Ascending aorta (tissue), 2 donors: ENCODE data around the gene TWSG1. TPM values are rescaled to one million over a fixed set of nuclear protein-coding genes. Genes with fewer than 3 reads are reported as not detected.

Source experiments
- DNase-seq, 2 donors: peaks; one replicate each; pipeline ENCODE4 v3.0.0-alpha.2; 2019; ENCODE audit warnings: low spot score in 2 of 2
- H3K27ac ChIP-seq, 2 donors: fragments of 200-600 bp; sonication (generic); one replicate each; pipeline ENCODE4 v1.5.1; 2016 to 2017; ENCODE audit warnings: mild to moderate bottlenecking in 1 of 2
- H3K27me3 ChIP-seq: fragments of 200-600 bp; sonication (generic); one replicate; pipeline ENCODE4 v1.5.1; 2017
- H3K36me3 ChIP-seq, 2 donors: fragments of 200-600 bp; sonication (generic); one replicate each; pipeline ENCODE4 v1.5.1; 2016
- H3K4me1 ChIP-seq, 2 donors: fragments of 200-600 bp; sonication (generic); one replicate each; pipeline ENCODE4 v1.5.1; 2016 to 2017; ENCODE audit warnings: mild to moderate bottlenecking in 1 of 2
- H3K4me3 ChIP-seq, 2 donors: fragments of 200-600 bp; sonication (generic); one replicate each; pipeline ENCODE4 v1.5.1; 2016 to 2017; ENCODE audit warnings: mild to moderate bottlenecking in 1 of 2
- H3K9me3 ChIP-seq, 2 donors: fragments of 200-600 bp; sonication (generic); one replicate each; pipeline ENCODE4 v1.5.1; 2016
- CTCF ChIP-seq, 3 experiments: fragments of 200-600 bp in 2 of 3; fragments of 450-650 bp in 1 of 3; sonication (generic) in 2 of 3; IDR thresholded peaks; one replicate each; pipeline ENCODE4 v1.5.1; 2016 to 2019; ENCODE audit warnings: antibody characterized with exemption in 3 of 3, mild to moderate bottlenecking in 1 of 3, moderate library complexity in 1 of 3
- intact Hi-C: fragments of 100-400 bp; cut with DNase I; formaldehyde crosslinking; loops from one replicate; pipeline ENCODE4 v1.15.1; 2023
- total RNA-seq: library from RNA; depleted of rRNA; stranded (reverse); fragments of >200 nt; gene quantifications from one replicate; pipeline ENCODE4 v1.1.0, GENCODE V29; 2016

The TWSG1 gene
- total RNA-seq, 1 donor from 2014 or later = 25.0 TPM

- Histone ChIP-seq H3K36me3 (peaks cover 0 to 9% of the 10 kb centered on the region in 2 donors), H3K9me3 (no peaks in the 10 kb centered on the region), H3K4me1 (no peaks in the 10 kb centered on the region), H3K4me3 (no peak overlapping the region), H3K27me3 (no peaks in the 10 kb centered on the region), H3K27ac (no peak overlapping the region)
- no peak for DNase-seq
- intact Hi-C loops = no loop called here
- no peak for TF ChIP-seq CTCF (IDR thresholded peaks at IDR 0.05)
These were observed 69.4 kb downstream of the TWSG1 start for GRCh38 chr18:9403795-9404564.

GRCh38 chr18:9404565-9405060 lies 70.0 kb downstream of the TWSG1 start:
- intact Hi-C loops = no loop called here
- no peaks in the 10 kb centered on the region for H3K4me1 ChIP-seq
- no peaks in the 10 kb centered on the region for H3K9me3 ChIP-seq
- no peak for DNase-seq
- H3K27ac ChIP-seq = no peak overlapping the region
- no peak overlapping the region for H3K4me3 ChIP-seq
- peaks cover 0 to 4% of the 10 kb centered on the region in 2 donors for H3K36me3 ChIP-seq
- no peak for TF ChIP-seq CTCF (IDR thresholded peaks at IDR 0.05)
- no peaks in the 10 kb centered on the region for H3K27me3 ChIP-seq

GRCh38 chr18:9405130-9405529 lies 70.6 kb downstream of the TWSG1 start:
- H3K36me3 ChIP-seq = peaks cover 0 to 3% of the 10 kb centered on the region in 2 donors
- no peaks in the 10 kb centered on the region for H3K4me1 ChIP-seq
- no peaks in the 10 kb centered on the region for H3K27me3 ChIP-seq
- no peak for TF ChIP-seq CTCF (IDR thresholded peaks at IDR 0.05)
- no peak for DNase-seq
- no peak overlapping the region for H3K4me3 ChIP-seq
- H3K9me3 ChIP-seq = no peaks in the 10 kb centered on the region
- no peak overlapping the region for H3K27ac ChIP-seq
- intact Hi-C loops = no loop called here

GRCh38 chr18:9405977-9406376 lies 71.4 kb downstream of the TWSG1 start:
- no peak overlapping the region for H3K27ac ChIP-seq
- TF ChIP-seq CTCF (IDR thresholded peaks at IDR 0.05) = no peak
- no peak overlapping the region for H3K4me3 ChIP-seq
- H3K4me1 ChIP-seq = no peaks in the 10 kb centered on the region
- no peaks in the 10 kb centered on the region for H3K9me3 ChIP-seq
- intact Hi-C loops = no loop called here
- H3K27me3 ChIP-seq = no peaks in the 10 kb centered on the region
- H3K36me3 ChIP-seq = peaks cover 0 to 3% of the 10 kb centered on the region in 2 donors
- no peak for DNase-seq

DNA sequence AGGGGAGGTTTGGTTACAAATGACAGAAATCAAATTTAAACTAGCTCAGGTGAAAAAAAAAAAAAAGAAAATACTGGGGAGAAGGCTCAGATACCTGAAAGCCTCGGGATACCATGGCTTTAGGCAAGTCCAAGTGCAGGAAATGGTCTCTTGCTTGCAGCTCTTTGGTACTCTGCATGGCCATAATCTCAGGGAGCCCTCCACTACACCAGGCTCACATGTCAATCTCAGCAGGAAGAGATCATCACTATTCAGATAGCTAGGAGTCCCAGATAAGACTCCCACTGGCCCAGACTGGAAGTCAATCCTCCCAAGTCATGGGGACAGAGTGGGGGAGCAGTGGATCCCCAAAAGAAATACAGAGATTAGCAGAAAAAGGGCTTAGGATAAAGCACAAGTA lies 75.9 kb downstream of the TWSG1 start:
- H3K4me3 ChIP-seq = no peak overlapping the region
- intact Hi-C loops = loop anchor here (10.0 kb wide), 1 partner anchor 76 kb away; the partner anchor contains the start of gene TWSG1
- no peak for TF ChIP-seq CTCF (IDR thresholded peaks at IDR 0.05)
- H3K9me3 ChIP-seq = no peaks in the 10 kb centered on the region
- H3K27ac ChIP-seq = no peak overlapping the region
- DNase-seq = no peak
- no peaks in the 10 kb centered on the region for H3K27me3 ChIP-seq
- H3K4me1 ChIP-seq = no peaks in the 10 kb centered on the region
- H3K36me3 ChIP-seq = no peaks in the 10 kb centered on the region
